Activated naive CD8-positive, alpha-beta T cell treated with anti-CD3 and anti-CD28 coated beads for 36 hours (primary cell): ENCODE data around the gene ARFGAP3. TPM values are rescaled to one million over a fixed set of nuclear protein-coding genes. Genes with fewer than 3 reads are reported as not detected.
"Not testable (repeated sequence)": the region's sequence is repeated elsewhere in the genome, so short reads cannot be mapped to it uniquely, and the experiment has no call there.

Source experiments
- DNase-seq: peaks from one replicate; pipeline ENCODE4 v3.0.0; 2021
- H3K27ac Mint-ChIP-seq: one replicate; pipeline ENCODE4 v1.8.0; 2022; ENCODE audit warnings: mild to moderate bottlenecking, moderate library complexity, mixed read lengths
- H3K27me3 Mint-ChIP-seq: one replicate; pipeline ENCODE4 v1.8.0; 2022; ENCODE audit warnings: mild to moderate bottlenecking, mixed read lengths
- H3K36me3 Mint-ChIP-seq: one replicate; pipeline ENCODE4 v1.8.0; 2021; ENCODE audit warnings: mild to moderate bottlenecking, mixed read lengths
- H3K4me1 Mint-ChIP-seq: one replicate; pipeline ENCODE4 v1.8.0; 2021; ENCODE audit warnings: mixed read lengths
- H3K4me3 Mint-ChIP-seq: one replicate; pipeline ENCODE4 v1.8.0; 2022; ENCODE audit warnings: mild to moderate bottlenecking, moderate library complexity, mixed read lengths
- H3K9me3 Mint-ChIP-seq: one replicate; pipeline ENCODE4 v1.8.0; 2022; ENCODE audit warnings: mixed read lengths
- total RNA-seq, 2 experiments: library from RNA; stranded (reverse); gene quantifications; one replicate each; pipeline ENCODE4 v1.2.3, GENCODE V29; 2021

Gene ARFGAP3
- total RNA-seq, 2 experiments from 2014 or later, result 27.2 to 29.1 TPM

- H3K27ac Mint-ChIP-seq, result no peak overlapping the region
- no peak overlapping the region for H3K4me3 Mint-ChIP-seq
- no peak for DNase-seq
- H3K36me3 Mint-ChIP-seq, result no peaks in the 10 kb centered on the region
- no peaks in the 10 kb centered on the region for H3K9me3 Mint-ChIP-seq
- H3K4me1 Mint-ChIP-seq, result peaks cover 2% of the 10 kb centered on the region
- H3K27me3 Mint-ChIP-seq, result peaks cover 14% of the 10 kb centered on the region
Measured at GRCh38 chr22:42769238-42769573, 87.9 kb downstream of the ARFGAP3 start.

DNA sequence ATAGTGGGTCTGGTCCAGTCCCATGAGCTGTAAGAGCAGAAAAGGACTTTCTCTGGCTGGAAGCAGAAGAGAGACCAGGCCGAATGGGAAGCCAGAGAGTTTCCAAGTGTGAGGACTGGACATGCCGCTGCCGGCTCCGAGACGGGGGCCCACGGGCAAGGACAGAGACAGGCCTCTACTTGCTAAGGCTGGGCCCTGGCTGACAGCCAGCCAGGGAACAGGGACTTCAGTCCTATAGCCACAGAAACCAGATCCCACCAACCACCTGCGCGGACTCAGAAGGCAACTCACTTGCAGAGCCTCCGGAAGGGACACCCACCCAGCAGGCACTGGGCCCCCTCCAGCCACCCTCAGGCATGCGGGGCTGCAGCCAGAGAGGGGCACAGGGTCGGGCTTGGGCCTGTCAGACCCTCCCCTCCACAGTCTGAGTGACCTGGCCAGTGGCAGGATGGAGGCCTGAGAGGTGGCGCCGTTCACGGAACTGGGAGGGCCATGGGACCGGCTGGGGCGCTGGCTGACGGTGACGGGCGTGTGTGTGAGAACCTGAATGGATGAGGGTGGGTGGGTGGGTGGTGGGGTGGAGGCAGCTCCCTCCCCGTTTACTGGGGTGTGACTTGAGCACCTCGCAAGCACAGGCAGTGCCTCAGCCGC, 88.6 kb downstream of the ARFGAP3 start:
- Mint-ChIP-seq H3K4me1 (peaks cover 2% of the 10 kb centered on the region), H3K9me3 (no peaks in the 10 kb centered on the region), H3K27me3 (peaks cover 14% of the 10 kb centered on the region), H3K36me3 (no peaks in the 10 kb centered on the region), H3K27ac (no peak overlapping the region), H3K4me3 (no peak overlapping the region)
- DNase-seq, result no peak

GRCh38 chr22:42766860-42767259, 90.2 kb downstream of the ARFGAP3 start:
- no peak overlapping the region for H3K4me3 Mint-ChIP-seq
- H3K27ac Mint-ChIP-seq, result no peak overlapping the region
- no peaks in the 10 kb centered on the region for H3K9me3 Mint-ChIP-seq
- peaks cover 14% of the 10 kb centered on the region for H3K27me3 Mint-ChIP-seq
- H3K36me3 Mint-ChIP-seq, result no peaks in the 10 kb centered on the region
- H3K4me1 Mint-ChIP-seq, result peaks cover 2% of the 10 kb centered on the region
- DNase-seq, result no peak

- DNase-seq, result no peak
- Mint-ChIP-seq H3K27me3 (peaks cover 14% of the 10 kb centered on the region), H3K4me3 (no peak overlapping the region), H3K27ac (no peak overlapping the region), H3K9me3 (no peaks in the 10 kb centered on the region), H3K4me1 (peaks cover under 1% of the 10 kb centered on the region), H3K36me3 (no peaks in the 10 kb centered on the region)
Measured at GRCh38 chr22:42764895-42765363, 92.1 kb downstream of the ARFGAP3 start.

DNA sequence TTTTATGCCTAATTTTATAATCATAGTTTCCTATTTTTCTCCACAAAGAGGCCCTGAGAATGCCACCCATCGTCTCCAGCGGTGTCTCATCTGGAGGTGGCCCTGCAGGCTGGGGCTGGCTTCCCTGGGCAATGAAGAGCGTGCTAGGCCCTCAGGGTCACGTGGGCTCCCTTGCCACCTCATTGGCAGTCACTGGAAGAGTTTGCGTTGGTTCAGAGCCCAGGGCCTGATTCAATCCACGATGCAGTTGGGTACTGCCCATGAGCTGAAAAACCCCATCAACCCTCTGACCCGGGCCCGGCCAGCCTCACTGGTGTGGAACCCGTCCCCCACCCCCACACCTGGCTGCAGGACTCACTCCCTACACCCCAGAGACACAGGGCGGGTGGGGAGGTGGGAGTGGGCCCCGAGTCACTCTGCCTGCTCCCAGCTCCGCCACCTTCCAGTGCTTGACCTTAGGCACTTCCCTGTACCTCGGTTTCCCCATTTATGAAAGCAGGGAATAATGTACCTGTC, 93.0 kb downstream of the ARFGAP3 start:
- peaks cover 14% of the 10 kb centered on the region for H3K27me3 Mint-ChIP-seq
- H3K36me3 Mint-ChIP-seq, result no peaks in the 10 kb centered on the region
- no peak overlapping the region for H3K27ac Mint-ChIP-seq
- no peaks in the 10 kb centered on the region for H3K4me1 Mint-ChIP-seq
- H3K9me3 Mint-ChIP-seq, result no peaks in the 10 kb centered on the region
- no peak overlapping the region for H3K4me3 Mint-ChIP-seq
- no peak for DNase-seq

DNA sequence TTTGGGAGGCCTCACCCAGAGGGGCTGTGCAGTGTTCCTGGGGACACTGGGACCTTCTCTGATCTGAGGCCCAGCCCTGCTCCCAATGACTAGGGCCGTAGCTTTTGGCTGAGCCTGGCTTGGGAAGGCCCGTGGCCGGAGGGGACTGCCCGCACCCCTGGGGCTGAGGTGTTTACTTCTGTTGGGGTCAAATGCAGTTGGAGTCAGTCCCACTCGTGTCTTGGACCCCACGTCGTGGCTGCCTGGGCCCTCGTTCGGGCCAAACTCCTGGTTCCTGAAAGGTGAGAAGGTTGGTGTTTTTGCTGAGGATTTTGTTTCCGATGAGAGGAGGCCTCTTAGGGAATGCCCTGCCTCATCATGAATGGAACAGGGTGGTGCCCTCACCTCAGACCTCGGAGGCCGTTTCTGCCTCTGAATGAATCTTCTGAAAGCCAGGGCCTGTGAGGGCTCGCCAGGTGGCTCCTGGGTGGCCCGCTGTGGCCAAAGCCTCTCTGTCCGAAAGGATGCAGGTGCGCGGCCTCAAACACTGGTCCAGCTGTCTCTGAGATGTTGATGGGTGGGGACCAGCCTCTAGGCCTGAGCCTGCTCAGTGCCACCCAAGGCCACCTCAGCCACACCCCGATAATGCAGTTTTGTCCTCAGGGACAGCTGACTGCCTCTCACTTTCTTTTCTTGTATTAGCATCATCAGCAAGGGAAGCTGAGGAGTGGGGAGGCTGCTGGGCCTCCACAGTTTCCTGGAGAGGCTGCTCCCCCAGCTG, 96.1 kb downstream of the ARFGAP3 start:
- no peak for DNase-seq
- Mint-ChIP-seq H3K27me3 (peaks cover 16% of the 10 kb centered on the region), H3K4me1 (no peaks in the 10 kb centered on the region), H3K9me3 (no peaks in the 10 kb centered on the region), H3K36me3 (no peaks in the 10 kb centered on the region), H3K27ac (no peak overlapping the region), H3K4me3 (no peak overlapping the region)

- no peak for DNase-seq
Measured at GRCh38 chr22:42758931-42759629, 98.0 kb downstream of the ARFGAP3 start.

DNA sequence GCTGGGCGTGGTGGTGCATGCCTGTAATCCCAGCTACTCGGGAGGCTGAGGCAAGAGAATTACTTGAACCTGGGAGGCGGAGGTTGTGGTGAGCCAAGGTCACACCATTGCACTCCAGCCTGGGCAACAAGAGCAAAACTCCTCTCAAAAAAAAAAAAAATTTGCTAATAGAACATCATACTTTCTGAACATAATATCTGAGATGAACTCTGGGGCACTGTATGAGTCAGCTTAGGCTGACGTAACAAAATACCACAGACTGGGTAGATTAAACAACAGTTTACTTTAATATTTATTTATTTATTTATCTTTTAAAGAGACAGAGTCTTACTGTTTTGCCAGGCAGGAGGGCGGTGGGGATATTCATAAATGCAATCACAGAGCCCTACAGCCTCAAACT, 101.5 kb downstream of the ARFGAP3 start:
- not testable (repeated sequence) for H3K27me3 Mint-ChIP-seq, H3K9me3 Mint-ChIP-seq, H3K4me1 Mint-ChIP-seq, H3K36me3 Mint-ChIP-seq, DNase-seq, H3K27ac Mint-ChIP-seq, H3K4me3 Mint-ChIP-seq

More at GRCh38 chr22:42758931-42759629, 98.0 kb downstream of the ARFGAP3 start:
- H3K27me3 Mint-ChIP-seq, result peaks cover 9% of the 10 kb centered on the region
- H3K4me3 Mint-ChIP-seq, result no peak overlapping the region
- H3K9me3 Mint-ChIP-seq, result no peaks in the 10 kb centered on the region
- no peaks in the 10 kb centered on the region for H3K36me3 Mint-ChIP-seq
- H3K4me1 Mint-ChIP-seq, result no peaks in the 10 kb centered on the region
- no peak overlapping the region for H3K27ac Mint-ChIP-seq

- H3K4me1 Mint-ChIP-seq, H3K36me3 Mint-ChIP-seq, H3K27me3 Mint-ChIP-seq, H3K4me3 Mint-ChIP-seq, DNase-seq, H3K9me3 Mint-ChIP-seq, H3K27ac Mint-ChIP-seq: not testable (repeated sequence)
Measured at GRCh38 chr22:42755121-42755520, 102.0 kb downstream of the ARFGAP3 start.

DNA sequence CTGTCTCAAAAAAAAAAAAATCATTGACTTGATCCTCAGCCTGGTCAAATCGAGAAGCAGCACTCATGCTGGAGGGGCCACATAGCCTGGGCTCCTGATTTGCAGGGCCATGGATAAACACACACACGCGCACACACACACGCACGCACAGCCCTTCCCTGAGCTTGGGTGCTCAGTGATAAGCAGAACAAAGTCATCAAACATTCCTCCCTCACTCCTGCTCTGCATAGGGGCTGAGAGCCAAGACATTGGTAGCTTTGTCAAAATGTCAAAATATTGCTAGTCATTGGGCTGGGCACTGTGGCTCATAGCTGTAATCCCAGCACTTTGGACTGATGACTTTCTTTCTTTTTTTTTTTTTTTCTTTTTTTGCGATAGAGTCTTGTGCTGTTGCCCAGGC, 102.4 kb downstream of the ARFGAP3 start:
- H3K4me1 Mint-ChIP-seq, result no peaks in the 10 kb centered on the region
- H3K27ac Mint-ChIP-seq, result no peak overlapping the region
- no peak overlapping the region for H3K4me3 Mint-ChIP-seq
- H3K27me3 Mint-ChIP-seq, result peaks cover 9% of the 10 kb centered on the region
- H3K36me3 Mint-ChIP-seq, result no peaks in the 10 kb centered on the region
- no peaks in the 10 kb centered on the region for H3K9me3 Mint-ChIP-seq
- DNase-seq, result no peak

DNA sequence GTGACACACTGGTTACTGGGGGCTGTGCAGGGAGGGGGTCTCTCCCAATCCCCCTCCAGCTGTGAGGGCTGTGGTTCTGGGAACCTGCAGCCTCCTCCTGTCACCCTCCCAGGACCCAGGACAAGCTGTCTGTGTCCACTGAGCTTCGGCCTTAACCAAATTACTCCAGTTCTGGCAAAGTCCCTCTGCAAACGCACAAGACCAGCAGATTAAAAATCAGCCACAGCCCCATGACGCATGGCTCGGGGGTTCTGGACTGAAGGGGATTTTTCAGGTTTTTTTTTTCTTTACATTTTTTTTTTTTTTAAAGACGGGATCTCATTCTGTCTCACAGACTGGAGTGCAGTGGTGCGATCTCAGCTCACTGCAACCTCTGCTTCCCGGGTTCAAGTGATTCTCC, 104.2 kb downstream of the ARFGAP3 start:
- H3K4me3 Mint-ChIP-seq, result no peak overlapping the region
- H3K36me3 Mint-ChIP-seq, result no peaks in the 10 kb centered on the region
- DNase-seq, result no peak
- no peaks in the 10 kb centered on the region for H3K9me3 Mint-ChIP-seq
- peaks cover 6% of the 10 kb centered on the region for H3K27me3 Mint-ChIP-seq
- no peak overlapping the region for H3K27ac Mint-ChIP-seq
- H3K4me1 Mint-ChIP-seq, result no peaks in the 10 kb centered on the region

DNA sequence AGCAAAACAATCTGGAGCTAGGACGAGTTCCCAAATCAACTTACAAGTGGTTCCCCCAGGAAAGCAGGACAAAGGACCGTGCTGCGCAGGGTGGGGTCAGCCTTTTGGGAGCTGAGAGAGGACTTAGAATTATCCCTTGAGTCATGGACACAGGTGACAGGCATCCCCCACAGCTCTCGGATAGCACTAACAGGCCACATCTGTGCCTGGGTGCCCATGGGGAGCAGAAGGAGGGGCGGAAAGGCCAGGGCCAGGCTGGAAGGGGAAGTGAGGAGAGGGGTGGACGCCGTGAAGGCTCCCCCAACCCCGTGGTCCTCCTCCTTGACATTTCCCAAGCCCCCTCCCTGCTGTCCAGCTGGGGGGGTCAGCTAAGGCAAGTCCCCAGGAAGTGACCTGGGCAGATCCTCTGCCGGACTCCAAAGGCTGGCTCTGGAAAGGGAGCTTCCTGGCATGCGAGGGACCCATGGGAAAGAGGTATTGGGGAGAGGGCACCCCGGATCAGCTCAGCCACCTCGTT, 104.8 kb downstream of the ARFGAP3 start:
- no peaks in the 10 kb centered on the region for H3K36me3 Mint-ChIP-seq
- H3K27me3 Mint-ChIP-seq, result peaks cover 3% of the 10 kb centered on the region
- H3K4me3 Mint-ChIP-seq, result no peak overlapping the region
- H3K9me3 Mint-ChIP-seq, result no peaks in the 10 kb centered on the region
- no peaks in the 10 kb centered on the region for H3K4me1 Mint-ChIP-seq
- DNase-seq, result no peak
- no peak overlapping the region for H3K27ac Mint-ChIP-seq

GRCh38 chr22:42750421-42750820, 106.7 kb downstream of the ARFGAP3 start:
- not testable (repeated sequence) for H3K4me1 Mint-ChIP-seq, H3K27me3 Mint-ChIP-seq, DNase-seq, H3K9me3 Mint-ChIP-seq, H3K27ac Mint-ChIP-seq, H3K36me3 Mint-ChIP-seq, H3K4me3 Mint-ChIP-seq

DNA sequence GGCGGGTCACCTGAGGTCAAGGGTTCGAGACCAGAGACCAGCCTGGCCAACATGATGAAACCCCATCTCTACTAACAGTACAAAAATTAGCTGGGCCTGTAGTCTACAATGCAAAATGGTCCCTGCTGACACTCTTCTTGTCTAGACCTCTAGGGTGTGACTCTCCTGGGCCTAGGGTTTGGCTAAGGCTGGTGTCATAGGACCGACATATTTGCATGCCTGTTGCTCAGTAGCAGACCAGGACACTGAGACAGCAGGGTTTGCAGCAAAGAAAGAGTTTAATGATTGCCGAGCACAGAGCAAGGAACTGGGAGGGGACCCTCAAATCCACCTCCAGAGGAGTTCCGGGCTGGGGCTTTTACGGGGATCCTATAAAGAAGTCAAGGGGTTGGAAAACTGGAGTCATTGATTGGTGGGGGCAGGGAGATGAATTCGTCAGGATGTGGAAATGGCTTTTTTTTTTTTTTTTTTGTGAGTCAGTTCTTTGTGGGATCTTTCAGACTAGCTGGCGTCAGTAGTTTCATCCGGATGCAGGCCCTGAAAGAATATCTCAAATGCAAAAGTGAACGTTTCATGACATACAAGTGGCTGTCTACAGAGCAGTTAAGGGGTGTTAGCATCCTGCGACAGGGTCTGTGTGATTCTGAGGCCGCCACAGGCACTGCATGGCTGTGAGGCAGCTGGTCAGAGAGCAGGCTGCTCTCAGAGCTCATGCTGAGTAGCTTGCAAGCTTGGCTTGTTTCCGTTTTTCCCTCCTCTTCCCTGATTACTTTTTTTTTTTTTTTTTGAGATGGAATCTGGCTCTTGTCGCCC, 109.2 kb downstream of the ARFGAP3 start:
- no peaks in the 10 kb centered on the region for H3K9me3 Mint-ChIP-seq

More for the DNA sequence above, 109.2 kb downstream of the ARFGAP3 start:
- peaks cover 3% of the 10 kb centered on the region for H3K27me3 Mint-ChIP-seq
- no peak for DNase-seq
- no peak overlapping the region for H3K27ac Mint-ChIP-seq
- H3K36me3 Mint-ChIP-seq, result no peaks in the 10 kb centered on the region
- H3K4me1 Mint-ChIP-seq, result no peaks in the 10 kb centered on the region
- no peak overlapping the region for H3K4me3 Mint-ChIP-seq
